ENCODE measurements around the gene A2M.

A2M gene

GRCh38 chr12:9099552-9100190 lies 16.0 kb downstream of the A2M start:
- DNase-seq (ENCODE audit: low read depth, low spot score) = no peak

DNA sequence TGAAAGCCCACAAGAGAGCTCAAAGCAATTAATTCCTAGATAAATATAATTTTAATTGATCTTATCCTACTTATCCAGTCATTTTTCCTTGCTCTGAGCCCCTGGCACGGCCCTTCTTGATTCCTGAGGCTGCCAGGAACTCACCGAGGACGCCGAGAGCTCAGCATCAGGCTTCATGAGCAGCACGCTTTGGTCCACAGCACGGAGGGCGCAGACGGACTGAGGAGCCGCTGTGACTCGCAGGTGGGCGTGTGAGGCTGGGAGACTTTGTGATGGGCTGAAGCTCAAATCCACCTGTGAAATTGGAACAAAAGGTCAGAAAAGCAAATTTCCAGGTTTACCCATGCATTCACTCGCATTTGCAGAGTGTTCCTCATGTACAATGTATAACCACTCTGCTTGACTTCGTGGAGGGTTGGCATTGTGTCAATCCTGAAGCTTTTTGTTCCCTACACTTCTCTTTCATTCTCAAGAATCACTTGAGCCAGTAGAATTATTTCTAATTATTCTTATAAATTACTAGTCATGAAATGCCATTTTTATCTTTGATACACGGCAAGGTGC lies 17.2 kb downstream of the A2M start:
- no peak for DNase-seq (ENCODE audit: low read depth, low spot score)

DNA sequence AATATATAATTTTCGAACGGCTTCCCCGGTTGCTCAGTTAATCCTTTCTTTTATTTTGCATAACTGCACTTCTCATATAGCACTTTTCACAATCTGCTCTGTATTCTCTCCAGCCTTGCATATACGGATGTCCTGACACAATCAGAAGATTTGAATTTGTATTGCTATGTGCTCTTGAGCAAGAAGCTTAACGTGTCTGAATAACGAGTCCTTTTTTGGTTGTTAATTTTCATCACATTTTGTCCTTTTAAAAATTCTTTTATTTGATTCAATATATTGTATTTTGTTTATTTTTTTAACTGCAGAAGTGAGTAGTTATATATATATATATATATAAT lies 17.6 kb downstream of the A2M start:
- DNase-seq (ENCODE audit: low read depth, low spot score) = no peak

GRCh38 chr12:9096563-9097176 lies 19.0 kb downstream of the A2M start:
- no peak for DNase-seq (ENCODE audit: low read depth, low spot score)

GRCh38 chr12:9095322-9095721 lies 20.4 kb downstream of the A2M start:
- no peak for DNase-seq (ENCODE audit: low read depth, low spot score)

GRCh38 chr12:9094512-9095206 lies 21.1 kb downstream of the A2M start:
- DNase-seq (ENCODE audit: low read depth, low spot score) = no peak

DNA sequence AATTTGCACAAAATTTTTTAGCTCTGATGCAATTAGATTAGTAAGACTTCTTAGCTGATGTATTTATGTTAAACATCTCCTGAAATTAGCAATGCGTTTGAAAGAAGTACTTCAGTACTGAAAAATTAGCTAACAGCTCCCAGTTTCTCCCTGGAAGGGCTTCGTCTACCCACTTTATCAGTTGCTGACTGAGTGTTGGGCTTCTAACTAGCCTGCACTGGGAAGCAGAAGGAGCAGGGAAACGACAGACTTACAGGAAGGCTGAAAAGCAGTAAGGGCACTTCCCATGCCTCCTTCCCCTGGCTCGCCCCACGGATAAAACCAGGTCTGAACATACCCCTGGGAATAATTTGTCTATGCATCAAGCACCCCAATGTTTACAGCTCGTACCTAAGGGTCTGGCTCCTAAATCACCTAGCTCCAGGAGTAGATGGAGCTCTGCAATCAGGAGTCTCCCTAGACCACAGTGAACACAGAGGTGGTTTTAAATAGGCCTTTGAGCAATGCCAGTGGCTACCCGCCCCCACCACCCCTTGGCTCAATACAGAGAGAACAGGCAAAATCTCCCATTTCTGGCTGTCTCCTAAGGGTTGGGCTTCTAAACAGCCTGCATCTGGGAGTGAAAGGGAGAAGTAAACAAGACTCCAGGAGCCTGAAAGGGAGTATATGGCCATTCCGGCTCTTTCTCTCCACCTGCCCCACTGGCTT lies 23.7 kb downstream of the A2M start:
- DNase-seq (ENCODE audit: low read depth, low spot score) = no peak

DNA sequence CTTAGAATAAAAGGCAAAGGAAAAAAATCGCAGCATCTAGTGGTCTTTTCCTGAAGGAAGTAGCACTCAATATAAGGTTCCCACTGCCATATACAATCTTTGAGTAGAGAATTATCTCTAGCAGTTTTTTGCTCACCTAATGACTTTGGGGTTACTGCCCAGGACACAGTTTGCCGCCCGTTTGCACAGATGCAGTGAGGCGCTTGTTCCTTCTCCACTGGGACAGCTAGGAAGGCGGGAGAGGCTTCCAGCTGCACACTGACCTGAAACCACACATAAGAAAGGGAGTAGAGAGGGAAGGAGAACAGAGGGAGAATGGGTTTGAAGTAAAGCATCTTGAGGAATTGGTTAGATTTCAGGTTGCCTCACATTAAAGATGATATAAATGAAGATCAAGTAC lies 25.5 kb downstream of the A2M start:
- DNase-seq (ENCODE audit: low read depth, low spot score) = no peak

DNA sequence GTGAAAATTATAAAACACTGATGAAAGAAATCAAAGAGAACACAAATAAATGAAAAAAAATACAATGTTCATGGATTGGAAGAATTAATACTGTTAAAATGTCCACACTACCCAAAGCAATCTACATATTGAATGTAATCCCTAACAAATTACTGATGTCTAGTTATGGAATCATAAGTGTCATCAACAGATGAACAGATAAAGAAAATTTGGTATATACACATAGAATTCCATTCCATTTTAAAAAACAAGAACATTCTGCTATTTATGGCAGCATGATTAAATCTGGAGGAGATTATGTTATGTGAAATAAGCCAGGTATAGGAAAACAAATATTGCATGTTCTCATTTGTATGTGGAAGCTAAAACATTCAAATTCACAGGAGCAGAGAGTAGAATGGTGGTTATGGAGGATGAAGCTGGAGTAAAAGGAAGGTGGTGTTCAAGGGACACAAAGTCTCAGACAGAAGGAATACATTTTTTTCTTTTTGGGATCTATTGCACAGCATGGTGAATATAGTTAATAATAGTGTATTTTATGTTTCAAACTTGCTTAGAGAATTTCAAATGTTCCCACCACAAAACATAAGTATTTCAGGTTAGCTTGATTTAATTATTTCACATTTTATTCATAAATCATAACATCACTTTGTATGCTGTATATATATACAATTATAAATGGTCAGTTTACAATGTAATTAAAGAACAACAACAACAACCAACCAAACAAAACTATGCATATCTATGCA lies 28.5 kb downstream of the A2M start:
- DNase-seq (ENCODE audit: low read depth, low spot score) = no peak

DNA sequence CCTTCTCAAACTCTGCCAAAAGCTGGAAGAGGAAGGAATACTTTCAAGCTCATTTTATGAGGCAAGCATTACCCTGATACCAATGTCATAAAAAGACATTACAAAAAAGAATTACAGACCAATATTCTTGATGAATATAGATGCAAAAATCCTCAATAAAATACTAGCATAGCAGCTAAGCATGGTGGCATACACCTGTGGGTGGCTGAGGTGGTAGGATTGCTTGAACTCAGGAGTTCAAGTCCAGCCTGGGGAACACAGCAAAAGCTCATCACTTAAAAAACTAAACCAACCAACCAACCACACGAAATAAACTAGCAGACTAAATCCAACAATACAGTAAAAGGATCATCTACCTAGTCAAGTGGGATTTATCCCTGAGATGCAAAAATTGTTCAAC lies 29.6 kb downstream of the A2M start:
- DNase-seq (ENCODE audit: low read depth, low spot score) = no peak

DNA sequence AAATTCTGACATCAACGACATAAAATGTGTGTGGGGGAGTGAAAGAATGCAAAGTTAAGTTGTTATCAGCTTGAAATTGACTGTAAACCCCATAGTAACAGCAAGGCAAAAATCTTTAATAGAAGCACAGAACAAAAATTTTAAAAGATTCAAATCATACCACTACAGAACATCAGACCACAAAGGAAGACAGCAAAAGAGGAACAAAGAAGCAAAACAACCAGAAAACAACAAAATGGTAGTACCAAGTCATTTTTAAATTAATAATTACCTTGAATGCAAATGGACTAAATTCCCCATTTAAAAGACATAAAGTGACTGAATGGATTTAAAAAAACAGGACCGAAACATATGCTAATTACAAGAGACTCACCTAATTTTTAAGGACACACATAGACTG lies 31.3 kb downstream of the A2M start:
- DNase-seq (ENCODE audit: low read depth, low spot score) = no peak

- no peak for DNase-seq (ENCODE audit: low read depth, low spot score)
These were observed 31.9 kb downstream of the A2M start for GRCh38 chr12:9083793-9084192.

DNA sequence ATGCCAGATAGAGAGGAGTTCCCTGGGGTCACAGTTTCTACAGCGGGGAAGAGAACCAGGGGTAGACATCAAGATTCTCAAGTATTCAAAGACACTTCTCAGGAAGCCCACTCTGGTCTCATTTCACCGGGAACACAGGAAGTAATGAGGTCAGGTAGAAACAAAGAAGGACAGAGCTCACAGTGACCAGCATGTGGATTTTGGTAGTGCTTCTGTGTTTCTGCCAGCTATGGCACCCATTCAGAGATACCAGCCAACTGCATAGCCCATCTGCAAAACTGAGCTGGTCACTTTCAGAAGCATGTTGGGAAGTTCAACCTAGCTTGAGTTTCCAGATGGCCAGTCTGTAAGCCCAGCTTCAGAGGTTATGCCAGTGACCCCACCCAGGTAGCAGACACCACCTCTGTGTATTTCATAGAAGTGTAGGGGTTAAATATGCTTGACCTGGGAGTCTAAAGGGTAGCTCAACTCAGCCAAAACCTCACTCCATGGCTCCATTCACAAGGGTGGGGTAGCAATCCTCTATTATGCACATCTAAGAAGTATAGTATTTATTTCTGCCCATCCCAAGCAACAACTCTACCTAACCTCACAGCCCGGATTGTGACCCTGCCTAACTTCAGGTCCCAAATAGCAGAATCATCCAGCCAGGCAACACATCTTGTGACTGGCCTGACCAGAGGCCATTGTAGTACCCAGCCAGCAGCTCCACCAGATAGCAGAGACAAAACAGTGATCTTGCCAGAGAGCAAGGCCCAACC lies 33.9 kb downstream of the A2M start:
- DNase-seq (ENCODE audit: low read depth, low spot score) = no peak

- DNase-seq (ENCODE audit: low read depth, low spot score) = no peak
These were observed 35.6 kb downstream of the A2M start for GRCh38 chr12:9079883-9080675.

DNA sequence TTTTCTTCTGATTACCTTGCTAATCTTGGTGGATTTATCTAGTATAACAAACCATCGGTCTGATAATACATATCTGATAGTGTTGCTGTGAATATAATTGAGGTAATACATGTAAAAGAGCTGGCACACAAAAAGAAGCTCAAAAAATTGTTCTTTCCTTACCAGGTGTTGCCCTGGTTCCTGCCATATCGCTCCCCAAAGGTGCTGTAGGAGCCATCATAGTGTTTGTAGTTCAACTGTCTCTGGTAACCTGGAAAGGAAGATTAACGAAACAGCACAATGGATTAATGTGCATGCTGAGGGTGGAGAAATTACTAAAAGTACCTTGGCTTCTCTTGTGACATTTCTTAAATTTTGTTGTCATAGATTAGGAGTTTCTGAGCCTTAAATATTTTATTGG lies 36.6 kb downstream of the A2M start:
- no peak for DNase-seq (ENCODE audit: low read depth, low spot score)

- DNase-seq (ENCODE audit: low read depth, low spot score) = no peak
These were observed 38.3 kb downstream of the A2M start for GRCh38 chr12:9077152-9078031.

DNA sequence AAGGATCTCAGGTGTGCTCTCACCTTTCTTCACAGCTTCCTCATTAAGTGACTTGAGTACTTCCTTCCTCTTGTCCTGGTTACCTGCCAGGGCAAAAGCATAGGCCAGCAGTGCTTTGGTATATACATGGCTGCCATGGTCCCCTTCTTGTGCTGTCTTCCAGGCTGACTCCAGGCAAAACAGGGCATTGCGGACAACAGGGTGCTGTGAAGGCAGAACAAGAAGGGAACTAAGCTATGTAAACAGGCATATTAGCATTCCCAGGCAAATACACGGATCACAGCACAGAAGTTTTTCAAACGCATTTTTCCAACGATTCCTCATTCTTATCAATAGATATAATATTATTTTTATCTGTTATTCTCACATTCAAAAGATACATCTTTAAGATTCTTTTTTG lies 39.0 kb downstream of the A2M start:
- no peak for DNase-seq (ENCODE audit: low read depth, low spot score)

DNA sequence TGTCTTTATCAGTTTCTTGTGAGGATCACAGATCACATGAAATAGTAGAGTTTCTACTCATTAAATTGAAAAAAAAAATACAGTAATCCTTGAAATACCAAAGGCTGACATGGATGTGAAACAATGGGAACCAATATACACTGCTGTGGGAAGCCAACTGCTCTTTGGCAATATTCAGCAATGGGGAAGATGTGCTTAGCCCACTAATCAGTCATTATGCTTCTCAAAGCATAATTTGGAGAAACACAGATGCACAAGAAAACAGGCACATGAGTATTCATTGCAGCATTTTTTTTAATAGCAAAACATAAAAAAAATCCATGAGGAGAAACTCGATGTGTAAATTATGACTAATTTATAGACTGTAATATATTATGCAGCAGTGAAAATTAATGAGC lies 40.6 kb downstream of the A2M start:
- no peak for DNase-seq (ENCODE audit: low read depth, low spot score)

DNA sequence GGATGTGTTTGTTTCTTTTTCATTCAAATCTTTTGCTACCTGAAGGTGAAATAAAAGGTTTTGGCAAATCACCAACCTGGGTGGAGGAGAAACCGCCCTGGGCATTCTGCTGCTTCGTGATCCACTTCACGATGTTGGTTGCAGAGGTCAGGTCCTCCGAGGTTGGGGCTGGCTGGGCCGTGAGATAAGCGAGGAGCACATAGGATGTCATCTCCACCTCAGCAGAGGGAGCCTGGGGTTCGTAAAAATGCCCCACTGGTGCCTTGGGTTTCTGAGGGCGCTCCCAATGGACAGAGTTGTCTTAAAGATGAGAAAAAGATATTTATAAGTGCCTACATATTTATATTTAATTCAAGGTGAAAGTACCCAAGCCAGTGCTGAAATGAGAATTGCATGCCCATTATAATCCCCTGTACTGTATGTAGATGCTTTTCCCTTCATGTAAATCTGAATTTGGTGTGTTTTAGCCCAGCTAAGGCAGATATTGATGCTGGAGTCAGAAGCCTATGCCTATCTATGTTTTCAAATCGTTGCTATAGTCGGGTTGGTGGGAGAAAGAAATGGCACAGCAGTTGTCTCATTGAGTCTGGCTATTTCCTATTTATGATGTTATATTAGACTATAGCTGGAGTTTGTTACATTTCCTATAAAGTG lies 41.1 kb downstream of the A2M start:
- no peak for DNase-seq (ENCODE audit: low read depth, low spot score)

All from astrocyte of the hippocampus (primary cell).